Measurements from ENCODE around the gene SLC12A4.
"Not testable (repeated sequence)": the region's sequence is repeated elsewhere in the genome, so short reads cannot be mapped to it uniquely, and the experiment has no call there.

The SLC12A4 gene

GRCh38 chr16:67924140-67924906 is 44.1 kb downstream of the SLC12A4 start:
- DNase-seq, result no peak

- DNase-seq, result no peak
Measured at GRCh38 chr16:67923414-67924116, 44.9 kb downstream of the SLC12A4 start.

GRCh38 chr16:67922740-67923139 is 45.7 kb downstream of the SLC12A4 start:
- no peak for DNase-seq

- no peak for DNase-seq
Measured at GRCh38 chr16:67922221-67922620, 46.2 kb downstream of the SLC12A4 start.

GRCh38 chr16:67919622-67920221 is 48.7 kb downstream of the SLC12A4 start:
- DNase-seq, result no peak

GRCh38 chr16:67917852-67918236 is 50.6 kb downstream of the SLC12A4 start:
- DNase-seq, result no peak

- DNase-seq, result no peak
Measured at GRCh38 chr16:67917140-67917851, 51.1 kb downstream of the SLC12A4 start.

- no peak for DNase-seq
Measured at GRCh38 chr16:67915831-67916723, 52.4 kb downstream of the SLC12A4 start.

GRCh38 chr16:67915496-67915769 is 53.0 kb downstream of the SLC12A4 start:
- not testable (repeated sequence) for DNase-seq

GRCh38 chr16:67914758-67915495 is 53.5 kb downstream of the SLC12A4 start:
- no peak for DNase-seq

- no peak for DNase-seq
Measured at GRCh38 chr16:67910158-67910557, 58.3 kb downstream of the SLC12A4 start.

- DNase-seq, result no peak
Measured at GRCh38 chr16:67909056-67909742, 59.2 kb downstream of the SLC12A4 start.

GRCh38 chr16:67907397-67908180 is 60.8 kb downstream of the SLC12A4 start:
- no peak for DNase-seq

GRCh38 chr16:67902831-67903230 is 65.6 kb downstream of the SLC12A4 start:
- no peak for DNase-seq

- no peak for DNase-seq
Measured at GRCh38 chr16:67901734-67902133, 66.7 kb downstream of the SLC12A4 start.

- no peak for DNase-seq
Measured at GRCh38 chr16:67897231-67897630, 71.2 kb downstream of the SLC12A4 start.

- no peak for DNase-seq
Measured at GRCh38 chr16:67893743-67894399, 74.6 kb downstream of the SLC12A4 start.

Measured in CD4-positive, alpha-beta T cell treated with Interferon gamma for 1 hour (primary cell).